GM12878 (cell line): ENCODE data around the gene CFAP54. TPM values are rescaled to one million over a fixed set of nuclear protein-coding genes. Genes with fewer than 3 reads are reported as not detected.
A peak's percentile ranks its signal among the peaks of the same experiment; 100 is the strongest.

Source experiments
- ATAC-seq: fragments of 200-7000 bp; cut with Tn5 transposase; 3 replicates; pipeline ENCODE4 v1.9.1; 2020; ENCODE audit warnings: mild to moderate bottlenecking, moderate library complexity
- BruUV-seq: library from RNA; stranded (reverse); fragments of 400-500 nt; replicated peaks from 2 replicates; lab custom pipeline; 2021; lab: Mats Ljungman, UMichigan
- CTCF ChIA-PET: fragments of 300-600 bp; sonication (Branson Sonifier 250); formaldehyde crosslinking; extraction: SDS; loops from one replicate; lab custom pipeline; 2021; ENCODE audit warnings: inconsistent platforms; lab: Yijun Ruan, JAX
- POLR2A ChIA-PET: fragments of 350-600 bp; formaldehyde crosslinking; extraction: SDS; loops from one replicate; lab custom pipeline; 2021; ENCODE audit warnings: inconsistent platforms; lab: Charles Lee
- RAD21 ChIA-PET: fragments of 300-600 bp; sonication (Branson Sonifier 250); formaldehyde crosslinking; loops from one replicate; lab custom pipeline; 2023; ENCODE audit warnings: antibody characterized with exemption; ENCODE audit not compliant: unreplicated experiment; lab: Charles Lee
- SMC1A ChIA-PET: fragments of 300-600 bp; sonication (Branson Sonifier 250); formaldehyde crosslinking; loops from one replicate; lab custom pipeline; 2023; ENCODE audit not compliant: unreplicated experiment, uncharacterized antibody; lab: Charles Lee
- DNase-seq: peaks from one replicate; pipeline ENCODE4 v3.0.0-alpha.2; 2011; ENCODE audit warnings: low read depth, low spot score
- FAIRE-seq: peaks from 3 replicates; lab custom pipeline; 2011; peaks lifted over from hg19 to GRCh38; lab: Jason Lieb, UNC
- H2AFZ ChIP-seq: 2 replicates; pipeline ENCODE4 v1.6.0; 2011; ENCODE audit warnings: low read depth, low read length, control low read depth; ENCODE audit not compliant: control insufficient read depth
- H3K27ac ChIP-seq: 2 replicates; pipeline ENCODE4 v1.5.1; 2011; ENCODE audit warnings: control low read depth; ENCODE audit not compliant: control insufficient read depth, insufficient read depth
- H3K27me3 ChIP-seq, 2 experiments: replicated peaks in 1 of 2; 2 replicates each; pipeline versions ENCODE4 v1.6.0 to v1.6.1; 2011; ENCODE audit warnings: low read length in 1 of 2; ENCODE audit not compliant: control insufficient read depth in 2 of 2, insufficient read depth in 2 of 2
- H3K36me3 ChIP-seq, 2 experiments: 2 replicates each; pipeline ENCODE4 v1.5.1; 2011; ENCODE audit warnings: low read length in 1 of 2; ENCODE audit not compliant: control insufficient read depth in 2 of 2, insufficient read depth in 2 of 2
- H3K4me1 ChIP-seq: 2 replicates; pipeline ENCODE4 v1.6.1; 2011; ENCODE audit warnings: mild to moderate bottlenecking, low read length, moderate library complexity, mixed read lengths; ENCODE audit not compliant: control insufficient read depth, insufficient read depth
- H3K4me2 ChIP-seq: 2 replicates; pipeline ENCODE4 v1.6.0; 2011; ENCODE audit warnings: control low read depth; ENCODE audit not compliant: control insufficient read depth, insufficient read depth
- H3K4me3 ChIP-seq: fragments of 200-600 bp; sonication (generic); 2 replicates; pipeline ENCODE4 v1.5.1; 2016
- H3K79me2 ChIP-seq: 2 replicates; pipeline ENCODE4 v1.6.0; 2011; ENCODE audit warnings: low read length; ENCODE audit not compliant: control insufficient read depth, insufficient read depth
- H3K9ac ChIP-seq: 2 replicates; pipeline ENCODE4 v1.8.0; 2011; ENCODE audit warnings: low read length, control low read depth, mixed read lengths; ENCODE audit not compliant: control insufficient read depth, insufficient read depth
- H3K9me3 ChIP-seq: replicated peaks from 3 replicates; pipeline ENCODE4 v1.5.1; 2011; ENCODE audit warnings: mild to moderate bottlenecking, low read length; ENCODE audit not compliant: control insufficient read depth, insufficient read depth
- H4K20me1 ChIP-seq: 2 replicates; pipeline ENCODE4 v1.6.0; 2011; ENCODE audit not compliant: control insufficient read depth, insufficient read depth
- EP300 ChIP-seq, 2 experiments: fragments of 150-350 bp in 1 of 2; IDR thresholded peaks; 2 replicates each; pipeline ENCODE4 v1.6.1; 2011 to 2012; ENCODE audit warnings: low read depth in 2 of 2, low read length in 2 of 2, borderline replicate concordance in 1 of 2, improper control_type of control experiment in 1 of 2, inconsistent platforms in 1 of 2; ENCODE audit not compliant: control insufficient read depth in 1 of 2
- FOXM1 ChIP-seq: IDR thresholded peaks from 2 replicates; pipeline ENCODE4 v1.6.1; 2012; ENCODE audit warnings: low read depth, mild to moderate bottlenecking, inconsistent platforms, low read length, moderate library complexity
- HDAC2 ChIP-seq: fragments of 200-600 bp; sonication (generic); IDR thresholded peaks from 2 replicates; pipeline ENCODE4 v1.6.1; 2017
- MTA2 ChIP-seq: fragments of 450-650 bp; IDR thresholded peaks from 2 replicates; pipeline ENCODE4 v1.6.1; 2016; ENCODE audit warnings: low read depth, mild to moderate bottlenecking, moderate library complexity
- MYC ChIP-seq: IDR thresholded peaks from 2 replicates; pipeline ENCODE4 v1.6.1; 2011; ENCODE audit warnings: mild to moderate bottlenecking, low read length, moderate library complexity, inconsistent platforms; ENCODE audit not compliant: insufficient read depth, insufficient replicate concordance, insufficient read length, severe bottlenecking
- NR2C2 ChIP-seq: IDR thresholded peaks from 2 replicates; pipeline ENCODE4 v1.6.1; 2011; ENCODE audit warnings: borderline replicate concordance, low read depth; ENCODE audit not compliant: control insufficient read depth, insufficient read length
- RBBP5 ChIP-seq: fragments of 200-600 bp; sonication (generic); conservative IDR thresholded peaks from 2 replicates; pipeline ENCODE4 v1.6.1; 2016
- RCOR1 ChIP-seq: conservative IDR thresholded peaks from 2 replicates; pipeline ENCODE4 v1.6.1; 2012; ENCODE audit warnings: low read depth, low read length, improper control_type of control experiment
- SPI1 ChIP-seq: IDR thresholded peaks from 2 replicates; pipeline ENCODE4 v1.6.1; 2011; ENCODE audit warnings: low read depth, mild to moderate bottlenecking, low read length, moderate library complexity, borderline replicate concordance; ENCODE audit not compliant: insufficient read depth
- STAT1 ChIP-seq: fragments of 450-650 bp; conservative IDR thresholded peaks from 2 replicates; pipeline ENCODE4 v1.6.1; 2014; ENCODE audit warnings: antibody characterized with exemption, mild to moderate bottlenecking
- WGBS: methylation state at CpG from one replicate; pipeline ENCODE4 v1.1.6; 2016; ENCODE audit warnings: low lambda C conversion rate; ENCODE audit not compliant: insufficient replicate concordance, insufficient coverage; ENCODE audit errors: missing lambda C conversion rate; 5-methylcytosine and 5-hydroxymethylcytosine counted together
- in situ Hi-C: fragments of 300-500 bp; cut with MboI; formaldehyde crosslinking; loops from 9 replicates; pipeline ENCODE4 v1.14.3; 2018; ENCODE audit warnings: mixed read lengths
- intact Hi-C: fragments of 100-400 bp; cut with micrococcal nuclease; formaldehyde crosslinking; loops from one replicate; pipeline ENCODE4 v1.14.2; 2022; ENCODE audit not compliant: unreplicated experiment
- polyA plus RNA-seq, 11 experiments: library from polyadenylated mRNA; depleted of rRNA in 4 of 11; unstranded in 6 of 11; stranded (reverse) in 5 of 11; fragments of >200 nt; fragmentation: Nextera tagmentation in 4 of 11; fragmentation: Illumina TruSeq in 1 of 11; extraction: Ambion mirVana in 4 of 11; extraction: Trizol in 1 of 11; gene quantifications; 1 replicate in 1 of 11; 2 replicates in 10 of 11; pipeline versions ENCODE4 v1.2.1 to v1.2.3, GENCODE V29; 2011 to 2016; ENCODE audit warnings: inconsistent platforms in 2 of 11, missing spikeins in 2 of 11, low read depth in 1 of 11
- total RNA-seq, 4 experiments: library from RNA; depleted of rRNA in 3 of 4; stranded (reverse); fragments of >200 nt in 3 of 4; fragmentation: Illumina TruSeq in 1 of 4; extraction: Trizol in 1 of 4; gene quantifications; 2 replicates each; pipeline versions ENCODE4 v1.2.1 to v1.2.3, GENCODE V29; 2013 to 2021
- TF ChIP-seq, protein P1 (sequence below): fragments of 450-650 bp; formaldehyde crosslinking; IDR thresholded peaks from 2 replicates; pipeline ENCODE4 v1.5.0; 2022; ENCODE audit warnings: mild to moderate bottlenecking, missing genetic modification characterization

The CFAP54 gene
- total and polyA plus RNA-seq, 10 of the 15 experiments (the other 5 are each of a cell fraction or from before 2014, with no cell fraction given), result 0.19 to 1.5 (median 0.56) TPM

DNA sequence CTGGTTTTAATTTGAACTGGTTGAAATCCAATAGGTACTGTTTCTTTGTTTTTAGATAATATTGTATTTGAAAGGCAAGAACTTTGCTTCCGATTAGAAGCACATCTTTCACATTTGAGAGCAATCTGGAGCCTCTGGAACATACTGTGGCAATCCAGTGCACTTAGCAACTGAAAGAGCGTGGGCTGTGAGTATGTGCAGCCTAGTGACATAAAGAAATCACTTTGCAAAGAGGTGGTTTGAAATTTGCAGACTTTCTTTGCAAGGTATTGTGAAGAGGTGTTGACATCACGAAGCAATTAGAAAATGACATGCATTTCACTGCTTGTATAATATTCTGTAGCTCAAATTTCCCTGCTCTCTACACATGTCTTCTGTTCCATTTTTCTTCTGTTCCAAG, 23.5 kb upstream of the CFAP54 start:
- Histone ChIP-seq H3K4me3 (no peak overlapping the region), H2AFZ (no peak overlapping the region), H3K27me3 (no peaks in the 10 kb centered on the region), H3K4me2 (no peak overlapping the region), H3K9ac (no peak overlapping the region), H3K4me1 (no peaks in the 10 kb centered on the region), H3K27ac (no peak overlapping the region), H3K36me3 (no peaks in the 10 kb centered on the region), H3K9me3 (no peaks in the 10 kb centered on the region; the same call in 2 of the 3 replicates), H4K20me1 (no peaks in the 10 kb centered on the region), H3K79me2 (no peaks in the 10 kb centered on the region)
- ChIA-PET SMC1A (interaction anchor here (0.9 to 1.6 kb wide), 6 partner anchors 9 to 29 kb away, joined by 3 to 7 read pairs (median 4); no protein-coding TSS in a partner anchor), CTCF (interaction anchor here (1.1 to 1.2 kb wide), 3 partner anchors 15 to 64 kb away, joined by 3 read pairs; no protein-coding TSS in a partner anchor), RAD21 (interaction anchor here (0.6 to 1.1 kb wide), 2 partner anchors 23 to 35 kb away, joined by 3 to 4 read pairs; partner anchors contain the start of gene CFAP54), POLR2A (no interaction called here)
- FAIRE-seq, result no peak
- peak; percentile 45 for ATAC-seq
- no peak for DNase-seq
- WGBS, result 48% methylated on average over 3 of the region's 3 CpGs
- intact Hi-C loops, result no loop called here
- BruUV-seq, result no TSS peak
- TF ChIP-seq MYC (no peak), FOXM1 (no peak), MTA2 (no peak), SPI1 (no peak), RBBP5 (no peak), HDAC2 (no peak), NR2C2 (no peak), RCOR1 (no peak), EP300 (IDR thresholded peaks at IDR 0.05; ENCODE audit: borderline replicate concordance in 1 of 2, control insufficient read depth in 1 of 2, low read depth in 2 of 2, low read length in 2 of 2) (no peak), STAT1 (no peak)
- TF ChIP-seq, protein P1, sequence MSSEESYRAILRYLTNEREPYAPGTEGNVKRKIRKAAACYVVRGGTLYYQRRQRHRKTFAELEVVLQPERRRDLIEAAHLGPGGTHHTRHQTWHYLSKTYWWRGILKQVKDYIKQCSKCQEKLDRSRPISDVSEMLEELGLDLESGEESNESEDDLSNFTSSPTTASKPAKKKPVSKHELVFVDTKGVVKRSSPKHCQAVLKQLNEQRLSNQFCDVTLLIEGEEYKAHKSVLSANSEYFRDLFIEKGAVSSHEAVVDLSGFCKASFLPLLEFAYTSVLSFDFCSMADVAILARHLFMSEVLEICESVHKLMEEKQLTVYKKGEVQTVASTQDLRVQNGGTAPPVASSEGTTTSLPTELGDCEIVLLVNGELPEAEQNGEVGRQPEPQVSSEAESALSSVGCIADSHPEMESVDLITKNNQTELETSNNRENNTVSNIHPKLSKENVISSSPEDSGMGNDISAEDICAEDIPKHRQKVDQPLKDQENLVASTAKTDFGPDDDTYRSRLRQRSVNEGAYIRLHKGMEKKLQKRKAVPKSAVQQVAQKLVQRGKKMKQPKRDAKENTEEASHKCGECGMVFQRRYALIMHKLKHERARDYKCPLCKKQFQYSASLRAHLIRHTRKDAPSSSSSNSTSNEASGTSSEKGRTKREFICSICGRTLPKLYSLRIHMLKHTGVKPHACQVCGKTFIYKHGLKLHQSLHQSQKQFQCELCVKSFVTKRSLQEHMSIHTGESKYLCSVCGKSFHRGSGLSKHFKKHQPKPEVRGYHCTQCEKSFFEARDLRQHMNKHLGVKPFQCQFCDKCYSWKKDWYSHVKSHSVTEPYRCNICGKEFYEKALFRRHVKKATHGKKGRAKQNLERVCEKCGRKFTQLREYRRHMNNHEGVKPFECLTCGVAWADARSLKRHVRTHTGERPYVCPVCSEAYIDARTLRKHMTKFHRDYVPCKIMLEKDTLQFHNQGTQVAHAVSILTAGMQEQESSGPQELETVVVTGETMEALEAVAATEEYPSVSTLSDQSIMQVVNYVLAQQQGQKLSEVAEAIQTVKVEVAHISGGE (CRISPR knock-in tag), result no peak
- in situ Hi-C loops, result no loop called here
